ENCODE data around the gene MAD1L1.
"Not testable (repeated sequence)": the region's sequence is repeated elsewhere in the genome, so short reads cannot be mapped to it uniquely, and the experiment has no call there.

Gene MAD1L1

DNA sequence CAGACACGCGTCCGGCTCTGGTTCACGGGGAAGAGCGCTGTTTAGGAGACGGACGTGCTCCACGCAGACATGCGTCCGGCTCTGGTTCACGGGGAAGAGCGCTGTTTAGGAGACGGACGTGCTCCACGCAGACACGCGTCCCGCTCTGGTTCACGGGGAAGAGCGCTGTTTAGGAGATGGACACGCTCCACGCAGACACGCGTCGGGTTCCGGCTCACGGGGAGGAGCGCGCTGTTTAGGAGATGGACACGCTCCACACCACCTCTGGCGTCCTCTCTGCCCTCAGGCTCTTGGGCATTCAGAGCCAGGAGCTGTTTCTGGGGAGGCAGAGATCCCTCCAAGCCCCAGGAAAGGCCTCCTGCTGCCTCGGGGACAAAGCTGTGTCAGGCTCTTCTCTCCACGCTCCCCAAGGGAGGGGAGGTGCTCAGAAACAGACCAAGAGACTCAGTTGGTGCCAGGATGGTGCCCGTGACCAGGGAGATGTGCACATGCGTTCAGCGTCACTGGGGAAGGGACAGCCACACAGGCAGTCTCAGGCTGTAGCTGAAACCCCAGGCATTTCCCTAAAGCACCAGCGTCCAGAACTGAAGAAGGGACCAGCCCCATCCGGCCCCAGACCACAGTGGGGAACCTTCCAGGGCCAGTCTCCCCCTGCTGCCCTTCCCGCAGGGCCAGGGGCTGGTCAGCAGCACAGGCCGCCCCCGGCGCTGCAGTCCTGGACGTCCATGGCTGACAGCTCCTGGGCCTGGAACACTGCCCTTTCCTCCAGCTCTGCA is 387.0 kb downstream of the MAD1L1 start:
- no peak for DNase-seq (ENCODE audit: extremely low read depth, low read depth)
- H3K4me3 ChIP-seq (replicated peaks; ENCODE audit: low read depth, low read length), result no peak overlapping the region
- no peak for TF ChIP-seq CTCF (IDR thresholded peaks at IDR 0.05; ENCODE audit: low read depth, low read length, missing control alignments)

DNA sequence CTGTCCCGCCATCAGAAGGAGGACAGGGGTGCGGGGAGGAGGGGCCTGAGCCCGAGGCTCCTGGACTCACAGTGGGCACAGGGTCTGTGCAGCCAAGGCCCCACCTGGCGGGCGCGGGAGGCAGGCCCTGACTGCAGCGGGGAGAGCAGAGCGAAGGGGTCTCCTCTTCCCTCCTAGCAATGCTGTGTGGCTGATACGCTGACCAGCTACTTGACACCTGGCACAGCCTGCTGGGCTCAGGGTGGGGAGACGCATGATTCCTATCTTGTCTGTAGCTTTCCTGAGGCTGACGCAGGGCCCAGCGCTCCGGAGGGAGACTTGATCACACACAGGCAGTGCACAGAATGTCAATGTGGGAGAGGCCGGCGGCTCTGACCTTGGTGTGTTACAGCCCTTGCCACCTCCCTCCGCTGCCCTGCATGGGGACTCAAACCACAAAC is 387.8 kb downstream of the MAD1L1 start:
- no peak for DNase-seq (ENCODE audit: extremely low read depth, low read depth)
- H3K4me3 ChIP-seq (replicated peaks; ENCODE audit: low read depth, low read length), result no peak overlapping the region
- no peak for TF ChIP-seq CTCF (IDR thresholded peaks at IDR 0.05; ENCODE audit: low read depth, low read length, missing control alignments)

DNA sequence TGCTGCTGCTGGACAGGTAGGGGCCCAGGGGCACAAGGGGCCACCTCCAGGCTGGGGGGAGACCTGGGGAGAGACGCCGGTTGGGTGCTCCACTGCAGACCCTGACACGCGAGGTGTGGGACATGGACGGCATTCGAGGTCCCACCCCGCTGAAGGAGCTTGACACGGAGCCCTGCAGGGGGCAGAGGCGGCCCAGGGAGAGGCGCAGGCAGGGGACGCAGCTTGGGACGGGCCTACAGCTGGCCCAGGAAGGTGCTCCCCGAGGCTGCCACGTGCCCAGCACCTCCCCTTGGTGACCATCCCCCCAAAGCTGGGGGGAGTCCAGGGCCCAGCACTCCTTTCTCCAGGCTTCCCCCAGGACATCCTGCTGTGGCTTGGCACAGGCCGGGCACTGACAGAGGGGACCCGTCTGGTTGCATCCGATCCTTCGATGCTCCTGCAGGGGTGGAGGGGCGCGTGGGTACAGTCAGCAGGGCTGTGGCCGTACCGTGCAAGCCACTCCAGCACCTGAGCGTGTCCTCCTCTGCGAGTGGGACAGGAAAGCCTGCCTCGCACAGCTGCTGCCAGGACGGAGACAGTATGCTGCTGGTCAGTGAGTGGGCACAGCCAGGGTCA is 388.3 kb downstream of the MAD1L1 start:
- no peak overlapping the region for H3K4me3 ChIP-seq (replicated peaks; ENCODE audit: low read depth, low read length)
- DNase-seq (ENCODE audit: extremely low read depth, low read depth), result no peak
- TF ChIP-seq CTCF (IDR thresholded peaks at IDR 0.05; ENCODE audit: low read depth, low read length, missing control alignments), result no peak

DNA sequence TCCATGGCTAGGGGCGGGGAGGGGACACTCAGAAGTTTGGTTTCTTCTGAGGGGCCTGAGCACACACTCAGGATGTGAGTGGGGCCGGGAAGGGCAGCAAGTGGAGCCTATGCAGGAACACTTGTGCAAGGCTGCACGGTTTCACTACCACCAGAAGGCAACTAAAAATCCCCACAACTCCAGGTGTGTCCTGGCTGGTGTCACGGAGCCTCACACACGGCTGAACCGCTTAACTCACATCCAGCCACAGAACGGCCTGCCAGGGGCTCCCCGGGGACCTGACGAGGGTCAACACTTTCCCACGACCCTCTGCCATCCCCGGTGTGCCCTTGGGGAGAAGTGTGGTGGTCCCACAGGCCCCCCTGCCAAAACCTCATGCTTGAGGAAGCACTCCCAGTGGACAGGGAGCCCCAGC is 388.8 kb downstream of the MAD1L1 start:
- DNase-seq (ENCODE audit: extremely low read depth, low read depth), result no peak
- TF ChIP-seq CTCF (IDR thresholded peaks at IDR 0.05; ENCODE audit: low read depth, low read length, missing control alignments), result no peak
- H3K4me3 ChIP-seq (replicated peaks; ENCODE audit: low read depth, low read length), result no peak overlapping the region

DNA sequence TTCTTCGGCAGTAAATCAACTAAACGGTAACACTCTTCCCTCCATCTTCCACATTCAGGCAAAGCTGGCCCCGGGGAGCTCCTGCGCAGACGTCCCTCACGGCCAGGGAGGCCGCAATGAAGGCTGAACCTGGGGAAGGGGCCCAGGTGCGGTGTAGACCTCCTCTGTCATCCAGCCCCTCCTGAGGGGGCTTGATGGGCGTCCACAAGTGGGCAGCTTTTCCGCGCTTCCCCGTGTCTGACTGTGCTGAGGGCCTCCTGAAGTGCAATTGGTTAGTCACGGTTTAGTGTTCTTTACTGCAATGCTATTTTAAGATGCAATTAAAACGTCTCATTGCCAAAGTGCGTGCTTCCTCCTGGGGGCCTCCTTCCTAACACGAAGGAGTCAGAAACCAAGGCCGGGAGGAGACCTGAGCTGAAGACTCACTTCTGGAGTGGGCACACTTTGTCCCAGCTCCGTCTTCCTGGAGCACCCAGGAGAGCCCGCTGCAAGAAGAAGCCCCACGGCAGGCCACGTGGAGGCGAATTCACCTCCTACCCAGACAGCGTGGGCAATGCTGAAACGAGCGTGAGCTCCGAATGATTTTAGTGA is 389.4 kb downstream of the MAD1L1 start:
- H3K4me3 ChIP-seq (replicated peaks; ENCODE audit: low read depth, low read length), result no peak overlapping the region
- DNase-seq (ENCODE audit: extremely low read depth, low read depth), result peak; percentile 46
- TF ChIP-seq CTCF (IDR thresholded peaks at IDR 0.05; ENCODE audit: low read depth, low read length, missing control alignments), result no peak

GRCh38 chr7:1842321-1843221 is 390.2 kb downstream of the MAD1L1 start:
- no peak overlapping the region for H3K4me3 ChIP-seq (replicated peaks; ENCODE audit: low read depth, low read length)
- no peak for DNase-seq (ENCODE audit: extremely low read depth, low read depth)
- no peak for TF ChIP-seq CTCF (IDR thresholded peaks at IDR 0.05; ENCODE audit: low read depth, low read length, missing control alignments)

- H3K4me3 ChIP-seq (replicated peaks; ENCODE audit: low read depth, low read length); DNase-seq (ENCODE audit: extremely low read depth, low read depth): not testable (repeated sequence)
Observed at GRCh38 chr7:1841286-1842021, 391.3 kb downstream of the MAD1L1 start.

DNA sequence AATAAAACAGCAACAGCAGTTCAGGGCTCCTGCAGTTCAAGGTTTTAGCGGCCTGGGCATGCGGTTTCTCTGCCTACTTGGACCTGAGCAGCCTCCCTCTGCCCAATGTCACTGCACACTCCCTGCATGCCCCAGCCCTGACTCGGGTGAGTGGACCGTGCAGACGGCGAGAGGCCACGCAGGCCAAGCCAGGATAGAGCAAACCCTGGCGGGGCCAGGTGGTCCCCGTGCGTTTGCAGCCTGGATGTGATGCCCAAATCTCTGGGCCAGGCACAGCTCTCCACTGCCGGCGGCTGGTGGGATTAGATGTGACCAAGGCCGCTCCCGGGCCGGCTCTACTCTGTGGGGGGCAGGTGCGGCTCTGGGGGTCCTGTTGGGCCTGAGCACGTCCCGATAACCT is 392.0 kb downstream of the MAD1L1 start:
- DNase-seq (ENCODE audit: extremely low read depth, low read depth); H3K4me3 ChIP-seq (replicated peaks; ENCODE audit: low read depth, low read length): not testable (repeated sequence)

Data from HFF-Myc (cell line).